CD4-positive, CD25-positive, alpha-beta regulatory T cell (primary cell): ENCODE measurements around the gene ADAMTSL3. TPM values are rescaled to one million over a fixed set of nuclear protein-coding genes. Genes with fewer than 3 reads are reported as not detected.

Experiments used
- ATAC-seq, 2 donors: fragments of 150-1000 bp; cut with Tn5 transposase; one replicate each; pipeline ENCODE4 v1.10.0; 2021; ENCODE audit warnings: low read depth in 2 of 2, moderate number of reproducible peaks in 2 of 2, moderate library complexity in 1 of 2
- DNase-seq, 3 donors: peaks; one replicate each; pipeline versions ENCODE4 v3.0.0 to v3.0.0-alpha.2; 2012 to 2022; ENCODE audit warnings: mixed read lengths in 1 of 3
- H3K27ac ChIP-seq: one replicate; pipeline ENCODE4 v1.7.0; 2013; ENCODE audit warnings: mild to moderate bottlenecking, low read length; ENCODE audit not compliant: insufficient read depth, poor library complexity, severe bottlenecking
- H3K27me3 ChIP-seq: one replicate; pipeline ENCODE4 v1.7.0; 2013; ENCODE audit warnings: low read length; ENCODE audit not compliant: control insufficient read depth, insufficient read depth
- H3K36me3 ChIP-seq: one replicate; pipeline ENCODE4 v1.7.0; 2013; ENCODE audit warnings: mild to moderate bottlenecking, low read length, moderate library complexity; ENCODE audit not compliant: control insufficient read depth, insufficient read depth
- H3K4me1 ChIP-seq: 2 replicates; pipeline ENCODE4 v1.7.0; 2013; ENCODE audit warnings: mild to moderate bottlenecking, low read length; ENCODE audit not compliant: insufficient read depth, control insufficient read depth, poor library complexity, severe bottlenecking
- H3K4me3 ChIP-seq: one replicate; pipeline ENCODE4 v1.7.0; 2013; ENCODE audit warnings: low read depth, mild to moderate bottlenecking, low read length, moderate library complexity
- H3K9me3 ChIP-seq, 2 experiments: 1 replicate in 1 of 2; 2 replicates in 1 of 2; pipeline ENCODE4 v1.7.0; 2013; ENCODE audit warnings: low read length in 2 of 2, mild to moderate bottlenecking in 1 of 2, moderate library complexity in 1 of 2; ENCODE audit not compliant: control insufficient read depth in 2 of 2
- H3K27ac Mint-ChIP-seq, 3 donors: one replicate each; pipeline ENCODE4 v1.8.0; 2020 to 2022; ENCODE audit warnings: mild to moderate bottlenecking in 3 of 3, mixed read lengths in 3 of 3, moderate library complexity in 2 of 3
- H3K27me3 Mint-ChIP-seq: one replicate; pipeline ENCODE4 v1.8.0; 2022; ENCODE audit warnings: mild to moderate bottlenecking, mixed read lengths
- H3K36me3 Mint-ChIP-seq: one replicate; pipeline ENCODE4 v1.8.0; 2020; ENCODE audit warnings: mixed read lengths
- H3K4me1 Mint-ChIP-seq, 4 donors: one replicate each; pipeline ENCODE4 v1.8.0; 2020 to 2022; ENCODE audit warnings: mixed read lengths in 4 of 4, mild to moderate bottlenecking in 1 of 4
- H3K4me3 Mint-ChIP-seq, 4 donors: one replicate each; pipeline ENCODE4 v1.8.0; 2020 to 2022; ENCODE audit warnings: mild to moderate bottlenecking in 4 of 4, mixed read lengths in 4 of 4, moderate library complexity in 3 of 4
- H3K9me3 Mint-ChIP-seq, 7 donors: one replicate each; pipeline ENCODE4 v1.8.0; 2020 to 2022; ENCODE audit warnings: mixed read lengths in 7 of 7, mild to moderate bottlenecking in 3 of 7, moderate library complexity in 2 of 7
- polyA plus RNA-seq, 4 donors: library from polyadenylated mRNA; unstranded; fragments of 300-500 nt; fragmentation: Illumina TruSeq; gene quantifications; one replicate each; pipeline ENCODE4 v1.2.3, GENCODE V29; 2021
- total RNA-seq: library from RNA; stranded (reverse); gene quantifications from one replicate; pipeline ENCODE4 v1.2.3, GENCODE V29; 2022

Gene ADAMTSL3
- total and polyA plus RNA-seq, 5 donors from 2014 or later: not detected

GRCh38 chr15:83854321-83854720 lies 200.4 kb downstream of the ADAMTSL3 start:
- Histone ChIP-seq H3K9me3 (no peaks in the 10 kb centered on the region), H3K4me3 (no peak overlapping the region), H3K36me3 (no peaks in the 10 kb centered on the region), H3K27ac (no peak overlapping the region), H3K4me1 (no peaks in the 10 kb centered on the region), H3K27me3 (no peaks in the 10 kb centered on the region)
- Mint-ChIP-seq H3K36me3 (no peaks in the 10 kb centered on the region), H3K27me3 (peaks cover 7% of the 10 kb centered on the region), H3K27ac (no peak overlapping the region), H3K9me3 (peaks cover 0 to 2% (median 0%) of the 10 kb centered on the region in 7 donors), H3K4me3 (no peak overlapping the region), H3K4me1 (no peaks in the 10 kb centered on the region)
- DNase-seq (no peak), ATAC-seq (no peak)

DNA sequence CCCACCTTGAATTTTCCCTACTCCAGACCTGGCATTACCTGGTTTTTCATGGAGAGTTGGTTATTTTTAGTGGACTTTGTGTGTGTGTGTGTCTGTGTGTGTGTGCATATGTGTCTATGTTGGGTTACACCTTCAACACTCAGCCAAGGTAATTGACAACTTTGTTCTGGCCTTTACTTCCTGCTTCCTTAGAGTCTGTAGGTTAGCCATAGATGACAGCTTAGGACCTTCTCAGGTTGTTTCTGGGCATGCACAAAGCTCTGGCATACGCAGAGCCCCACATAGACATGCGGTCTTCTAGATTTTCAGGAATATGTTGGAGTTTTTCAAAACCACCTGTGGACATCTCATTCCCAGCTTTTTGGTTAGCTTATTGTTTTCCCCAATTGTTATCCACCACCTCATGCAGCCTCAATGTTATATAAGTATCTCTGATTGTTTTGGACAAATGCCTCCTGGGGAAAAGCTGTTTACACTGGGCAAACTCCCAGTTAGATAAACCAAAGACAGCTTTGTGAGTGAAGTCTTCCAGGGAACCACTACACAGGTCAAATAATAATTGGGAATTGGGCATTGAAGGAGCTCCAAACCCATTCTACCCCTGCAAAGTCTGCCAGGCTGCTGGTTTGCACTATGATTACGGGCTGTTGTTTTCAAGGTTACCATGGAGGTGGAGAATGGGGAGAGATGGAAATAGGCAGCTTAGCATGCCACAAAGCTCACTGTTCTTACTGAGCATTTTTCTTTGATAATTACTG lies 201.2 kb downstream of the ADAMTSL3 start:
- Mint-ChIP-seq H3K4me3 (no peak overlapping the region), H3K27ac (no peak overlapping the region), H3K9me3 (peaks cover 0 to 2% (median 0%) of the 10 kb centered on the region in 7 donors), H3K4me1 (no peaks in the 10 kb centered on the region), H3K36me3 (no peaks in the 10 kb centered on the region), H3K27me3 (peaks cover 4% of the 10 kb centered on the region)
- no peak for ATAC-seq
- H3K27me3 ChIP-seq: no peaks in the 10 kb centered on the region
- H3K4me1 ChIP-seq: no peaks in the 10 kb centered on the region
- H3K36me3 ChIP-seq: no peaks in the 10 kb centered on the region
- H3K4me3 ChIP-seq: no peak overlapping the region
- H3K9me3 ChIP-seq: no peaks in the 10 kb centered on the region
- DNase-seq: no peak
- no peak overlapping the region for H3K27ac ChIP-seq

DNA sequence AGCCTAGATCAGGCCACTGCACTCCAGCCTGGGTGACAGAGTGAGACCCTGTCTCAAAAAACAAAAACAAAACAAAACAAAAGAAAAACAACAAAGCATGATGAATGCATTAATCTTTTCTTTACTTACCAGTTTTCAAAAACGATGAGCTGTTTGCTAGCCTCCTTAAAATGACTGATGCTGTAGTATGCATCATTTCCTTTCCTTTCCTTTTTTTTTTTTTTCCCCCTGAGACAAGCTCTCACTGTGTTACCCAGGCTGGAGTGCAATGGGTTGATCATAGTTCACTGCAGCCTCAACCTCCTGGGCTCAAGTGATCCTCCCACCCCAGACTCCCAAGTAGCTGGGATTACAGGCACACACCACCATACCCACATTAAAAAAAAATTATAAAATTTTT lies 202.0 kb downstream of the ADAMTSL3 start:
- H3K9me3 Mint-ChIP-seq: peaks cover 0 to 2% (median 0%) of the 10 kb centered on the region in 7 donors
- ATAC-seq (no peak), DNase-seq (no peak)
- Histone ChIP-seq H3K27me3 (no peaks in the 10 kb centered on the region), H3K4me1 (no peaks in the 10 kb centered on the region), H3K27ac (no peak overlapping the region), H3K4me3 (no peak overlapping the region), H3K9me3 (no peaks in the 10 kb centered on the region), H3K36me3 (no peaks in the 10 kb centered on the region)
- no peaks in the 10 kb centered on the region for H3K36me3 Mint-ChIP-seq
- H3K27ac Mint-ChIP-seq: no peak overlapping the region
- no peak overlapping the region for H3K4me3 Mint-ChIP-seq
- no peaks in the 10 kb centered on the region for H3K4me1 Mint-ChIP-seq
- H3K27me3 Mint-ChIP-seq: peaks cover 4% of the 10 kb centered on the region

GRCh38 chr15:83858820-83859505 lies 205.0 kb downstream of the ADAMTSL3 start:
- DNase-seq (no peak), ATAC-seq (no peak)
- Mint-ChIP-seq H3K36me3 (no peaks in the 10 kb centered on the region), H3K9me3 (peaks cover 0 to 2% (median 0%) of the 10 kb centered on the region in 7 donors), H3K27ac (no peak overlapping the region), H3K4me3 (no peak overlapping the region), H3K4me1 (no peaks in the 10 kb centered on the region), H3K27me3 (peaks cover 4% of the 10 kb centered on the region)
- Histone ChIP-seq H3K9me3 (no peaks in the 10 kb centered on the region), H3K36me3 (no peaks in the 10 kb centered on the region), H3K27ac (no peak overlapping the region), H3K4me3 (no peak overlapping the region), H3K4me1 (no peaks in the 10 kb centered on the region), H3K27me3 (no peaks in the 10 kb centered on the region)

DNA sequence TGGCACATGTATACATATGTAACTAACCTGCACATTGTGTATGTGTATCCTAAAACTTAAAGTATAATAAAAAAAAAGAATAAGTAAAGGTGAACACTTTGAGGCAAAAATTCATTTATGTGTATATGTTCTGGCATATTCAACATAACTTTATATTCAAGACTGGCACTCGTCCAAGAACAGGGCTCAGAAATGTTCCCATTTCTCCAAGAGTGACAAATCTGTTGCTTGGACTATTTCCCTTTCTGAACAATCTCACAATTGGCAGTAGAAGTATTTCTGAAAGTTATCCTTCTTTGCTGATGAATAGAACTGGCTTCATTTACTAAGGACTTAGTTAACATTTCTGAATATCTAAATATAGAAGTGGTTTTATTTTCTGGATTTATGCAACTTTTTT lies 212.8 kb downstream of the ADAMTSL3 start:
- no peak for ATAC-seq
- peaks cover 5% of the 10 kb centered on the region for H3K27me3 Mint-ChIP-seq
- H3K4me1 Mint-ChIP-seq: no peaks in the 10 kb centered on the region
- Histone ChIP-seq H3K4me1 (no peaks in the 10 kb centered on the region), H3K4me3 (no peak overlapping the region), H3K9me3 (no peaks in the 10 kb centered on the region), H3K27me3 (no peaks in the 10 kb centered on the region), H3K36me3 (no peaks in the 10 kb centered on the region), H3K27ac (no peak overlapping the region)
- H3K36me3 Mint-ChIP-seq: no peaks in the 10 kb centered on the region
- no peak overlapping the region for H3K27ac Mint-ChIP-seq
- H3K9me3 Mint-ChIP-seq: peaks cover 0 to 2% (median 0%) of the 10 kb centered on the region in 7 donors
- DNase-seq: no peak
- no peak overlapping the region for H3K4me3 Mint-ChIP-seq

GRCh38 chr15:83869341-83869740 lies 215.4 kb downstream of the ADAMTSL3 start:
- Mint-ChIP-seq H3K4me1 (no peaks in the 10 kb centered on the region), H3K27me3 (peaks cover 6% of the 10 kb centered on the region), H3K36me3 (no peaks in the 10 kb centered on the region), H3K9me3 (peaks cover 0 to 4% (median 0%) of the 10 kb centered on the region in 7 donors), H3K27ac (no peak overlapping the region), H3K4me3 (no peak overlapping the region)
- no peak overlapping the region for H3K4me3 ChIP-seq
- H3K27ac ChIP-seq: no peak overlapping the region
- no peaks in the 10 kb centered on the region for H3K27me3 ChIP-seq
- H3K36me3 ChIP-seq: no peaks in the 10 kb centered on the region
- no peak for ATAC-seq
- no peak for DNase-seq
- no peaks in the 10 kb centered on the region for H3K9me3 ChIP-seq
- H3K4me1 ChIP-seq: no peaks in the 10 kb centered on the region

- H3K4me1 Mint-ChIP-seq: no peaks in the 10 kb centered on the region
- Histone ChIP-seq H3K4me3 (no peak overlapping the region), H3K9me3 (no peaks in the 10 kb centered on the region), H3K36me3 (no peaks in the 10 kb centered on the region), H3K4me1 (no peaks in the 10 kb centered on the region), H3K27ac (no peak overlapping the region), H3K27me3 (no peaks in the 10 kb centered on the region)
- no peak overlapping the region for H3K4me3 Mint-ChIP-seq
- ATAC-seq: no peak
- no peaks in the 10 kb centered on the region for H3K36me3 Mint-ChIP-seq
- H3K27ac Mint-ChIP-seq: no peak overlapping the region
- peaks cover 0 to 2% (median 0%) of the 10 kb centered on the region in 7 donors for H3K9me3 Mint-ChIP-seq
- peaks cover 9% of the 10 kb centered on the region for H3K27me3 Mint-ChIP-seq
- no peak for DNase-seq
Observed at GRCh38 chr15:83871808-83872559, 218.1 kb downstream of the ADAMTSL3 start.
